ENCODE results near the gene PIP5K1A. TPM values are rescaled to one million over a fixed set of nuclear protein-coding genes. Genes with fewer than 3 reads are reported as not detected.

PIP5K1A gene
- total and polyA plus RNA-seq, 2 donors (not counting 1 experiment from before 2014, with no cell fraction given), result 80.9 to 118 TPM

- no peak overlapping the region for H3K4me3 ChIP-seq (replicated peaks in 1 of 4; ENCODE audit: control extremely low read depth in 1 of 4, insufficient read depth in 1 of 4, low read depth in 3 of 4, low read length in 4 of 4)
- no peak for DNase-seq (ENCODE audit: low read depth in 2 of 2)
- peaks cover 38% of the 10 kb centered on the region for H3K36me3 ChIP-seq (ENCODE audit: control insufficient read depth, insufficient read depth, low read length)
- TF ChIP-seq CTCF (conservative IDR thresholded peaks at IDR 0.05 in 1 of 2, IDR thresholded peaks at IDR 0.05 in 1 of 2; ENCODE audit: low read depth in 1 of 2, low read length in 2 of 2) (no peak), EZH2 (IDR thresholded peaks at IDR 0.05; ENCODE audit: low read length, missing control alignments) (no peak)
- H4K20me1 ChIP-seq (ENCODE audit: control insufficient read depth, extremely low read depth, insufficient read depth, low read length), result no peaks in the 10 kb centered on the region
- H3K4me2 ChIP-seq (ENCODE audit: extremely low read depth, insufficient read depth, low read length), result no peak overlapping the region
- no peaks in the 10 kb centered on the region for H3K4me1 ChIP-seq (ENCODE audit: control insufficient read depth, extremely low read depth, insufficient read depth, low read length)
- H3K9me3 ChIP-seq (ENCODE audit: control insufficient read depth, insufficient read depth, low read depth, low read length), result no peaks in the 10 kb centered on the region
- no peak overlapping the region for H3K9ac ChIP-seq (ENCODE audit: insufficient read depth, low read length)
- no peak overlapping the region for H3K27ac ChIP-seq (ENCODE audit: insufficient read depth, low read length)
- H2AFZ ChIP-seq (ENCODE audit: low read length), result no peak overlapping the region
- H3K27me3 ChIP-seq (ENCODE audit: control insufficient read depth, insufficient read depth, low read length), result no peaks in the 10 kb centered on the region
- peaks cover 15% of the 10 kb centered on the region for H3K79me2 ChIP-seq (ENCODE audit: control insufficient read depth, insufficient read depth, low read length)
Observed at GRCh38 chr1:151287341-151287699, 89.0 kb downstream of the PIP5K1A start.

GRCh38 chr1:151287767-151288500, 89.6 kb downstream of the PIP5K1A start:
- Histone ChIP-seq H3K9ac (ENCODE audit: insufficient read depth, low read length) (no peak overlapping the region), H3K36me3 (ENCODE audit: control insufficient read depth, insufficient read depth, low read length) (peaks cover 39% of the 10 kb centered on the region), H3K4me3 (replicated peaks in 1 of 4; ENCODE audit: control extremely low read depth in 1 of 4, insufficient read depth in 1 of 4, low read depth in 3 of 4, low read length in 4 of 4) (no peak overlapping the region), H3K4me1 (ENCODE audit: control insufficient read depth, extremely low read depth, insufficient read depth, low read length) (no peaks in the 10 kb centered on the region), H3K79me2 (ENCODE audit: control insufficient read depth, insufficient read depth, low read length) (peaks cover 12% of the 10 kb centered on the region), H3K27me3 (ENCODE audit: control insufficient read depth, insufficient read depth, low read length) (no peaks in the 10 kb centered on the region), H3K4me2 (ENCODE audit: extremely low read depth, insufficient read depth, low read length) (no peak overlapping the region), H4K20me1 (ENCODE audit: control insufficient read depth, extremely low read depth, insufficient read depth, low read length) (no peaks in the 10 kb centered on the region), H3K27ac (ENCODE audit: insufficient read depth, low read length) (no peak overlapping the region), H3K9me3 (ENCODE audit: control insufficient read depth, insufficient read depth, low read depth, low read length) (no peaks in the 10 kb centered on the region), H2AFZ (ENCODE audit: low read length) (no peak overlapping the region)
- no peak for DNase-seq (ENCODE audit: low read depth in 2 of 2)
- TF ChIP-seq EZH2 (IDR thresholded peaks at IDR 0.05; ENCODE audit: low read length, missing control alignments) (no peak), CTCF (conservative IDR thresholded peaks at IDR 0.05 in 1 of 2, IDR thresholded peaks at IDR 0.05 in 1 of 2; ENCODE audit: low read depth in 1 of 2, low read length in 2 of 2) (no peak)

- Histone ChIP-seq H4K20me1 (ENCODE audit: control insufficient read depth, extremely low read depth, insufficient read depth, low read length) (no peaks in the 10 kb centered on the region), H3K4me1 (ENCODE audit: control insufficient read depth, extremely low read depth, insufficient read depth, low read length) (no peaks in the 10 kb centered on the region), H3K4me2 (ENCODE audit: extremely low read depth, insufficient read depth, low read length) (no peak overlapping the region), H3K36me3 (ENCODE audit: control insufficient read depth, insufficient read depth, low read length) (peaks cover 43% of the 10 kb centered on the region), H2AFZ (ENCODE audit: low read length) (no peak overlapping the region), H3K27me3 (ENCODE audit: control insufficient read depth, insufficient read depth, low read length) (no peaks in the 10 kb centered on the region), H3K9ac (ENCODE audit: insufficient read depth, low read length) (no peak overlapping the region), H3K79me2 (ENCODE audit: control insufficient read depth, insufficient read depth, low read length) (peaks cover 7% of the 10 kb centered on the region), H3K27ac (ENCODE audit: insufficient read depth, low read length) (no peak overlapping the region), H3K4me3 (replicated peaks in 1 of 4; ENCODE audit: control extremely low read depth in 1 of 4, insufficient read depth in 1 of 4, low read depth in 3 of 4, low read length in 4 of 4) (no peak overlapping the region), H3K9me3 (ENCODE audit: control insufficient read depth, insufficient read depth, low read depth, low read length) (no peaks in the 10 kb centered on the region)
- no peak for DNase-seq (ENCODE audit: low read depth in 2 of 2)
- no peak for TF ChIP-seq CTCF (conservative IDR thresholded peaks at IDR 0.05 in 1 of 2, IDR thresholded peaks at IDR 0.05 in 1 of 2; ENCODE audit: low read depth in 1 of 2, low read length in 2 of 2)
- no peak for TF ChIP-seq EZH2 (IDR thresholded peaks at IDR 0.05; ENCODE audit: low read length, missing control alignments)
Observed at GRCh38 chr1:151288502-151288901, 90.2 kb downstream of the PIP5K1A start.

Measured in fibroblast of lung (primary cell).